GM23338 (cell line): ENCODE results near the gene TLCD3B. TPM values are rescaled to one million over a fixed set of nuclear protein-coding genes. Genes with fewer than 3 reads are reported as not detected.

Experiments
- ATAC-seq: fragments of 200-7000 bp; cut with Tn5 transposase; 3 replicates; pipeline ENCODE4 v1.9.1; 2020
- DNase-seq: peaks from one replicate; pipeline ENCODE4 v3.0.0-alpha.2; 2015; ENCODE audit warnings: low spot score
- H2AFZ ChIP-seq: fragments of 200-600 bp; sonication (generic); 2 replicates; pipeline ENCODE4 v1.8.0; 2016; ENCODE audit warnings: antibody characterized with exemption, mild to moderate bottlenecking, moderate library complexity
- H3F3A ChIP-seq: fragments of 200-600 bp; sonication (generic); replicated peaks from 2 replicates; pipeline ENCODE4 v1.8.0; 2017; ENCODE audit warnings: antibody characterized with exemption, mixed run types, low read depth
- H3K27ac ChIP-seq: fragments of 200-600 bp; sonication (generic); 2 replicates; pipeline ENCODE4 v1.6.1; 2016; ENCODE audit warnings: low read depth
- H3K27me3 ChIP-seq: fragments of 200-600 bp; sonication (generic); 2 replicates; pipeline ENCODE4 v1.8.0; 2016; ENCODE audit warnings: mild to moderate bottlenecking, mixed run types, moderate library complexity; ENCODE audit not compliant: insufficient read depth
- H3K36me3 ChIP-seq: fragments of 200-600 bp; sonication (generic); 2 replicates; pipeline ENCODE4 v1.8.0; 2016; ENCODE audit warnings: mild to moderate bottlenecking; ENCODE audit not compliant: insufficient read depth
- H3K4me1 ChIP-seq: fragments of 200-600 bp; sonication (generic); 2 replicates; pipeline ENCODE4 v1.8.0; 2016; ENCODE audit warnings: mild to moderate bottlenecking, moderate library complexity; ENCODE audit not compliant: insufficient read depth
- H3K4me2 ChIP-seq: fragments of 200-600 bp; sonication (generic); 2 replicates; pipeline ENCODE4 v1.7.1; 2017; ENCODE audit warnings: mixed run types
- H3K4me3 ChIP-seq: fragments of 200-600 bp; sonication (generic); 2 replicates; pipeline ENCODE4 v1.6.1; 2016; ENCODE audit warnings: mixed run types
- H3K79me2 ChIP-seq: fragments of 200-600 bp; sonication (generic); replicated peaks from 2 replicates; pipeline ENCODE4 v1.8.0; 2017; ENCODE audit warnings: mild to moderate bottlenecking; ENCODE audit not compliant: insufficient read depth
- H3K9me2 ChIP-seq: fragments of 200-600 bp; sonication (generic); 2 replicates; pipeline ENCODE4 v1.8.0; 2017; ENCODE audit not compliant: insufficient read depth
- H4K20me1 ChIP-seq: fragments of 200-600 bp; sonication (generic); replicated peaks from 2 replicates; pipeline ENCODE4 v1.8.0; 2017; ENCODE audit warnings: mild to moderate bottlenecking; ENCODE audit not compliant: insufficient read depth
- H3K27ac Mint-ChIP-seq: 2 replicates; pipeline ENCODE4 v1.8.0; 2020; ENCODE audit warnings: inconsistent platforms, mild to moderate bottlenecking, moderate library complexity, mixed read lengths
- H3K27me3 Mint-ChIP-seq: 3 replicates; pipeline ENCODE4 v1.8.0; 2022; ENCODE audit warnings: low read depth, mild to moderate bottlenecking, moderate library complexity, mixed read lengths, inconsistent platforms; ENCODE audit not compliant: insufficient read depth, poor library complexity
- H3K36me3 Mint-ChIP-seq: 3 replicates; pipeline ENCODE4 v1.8.0; 2021; ENCODE audit warnings: low read depth, mild to moderate bottlenecking, inconsistent platforms, moderate library complexity, mixed read lengths
- H3K4me1 Mint-ChIP-seq: 3 replicates; pipeline ENCODE4 v1.8.0; 2020; ENCODE audit warnings: mild to moderate bottlenecking, inconsistent platforms, mixed read lengths
- H3K4me3 Mint-ChIP-seq: 3 replicates; pipeline ENCODE4 v1.8.0; 2021; ENCODE audit warnings: moderate library complexity, mild to moderate bottlenecking, inconsistent platforms, mixed read lengths
- H3K9me3 Mint-ChIP-seq: 3 replicates; pipeline ENCODE4 v1.8.0; 2020; ENCODE audit warnings: moderate library complexity, mild to moderate bottlenecking, inconsistent platforms, mixed read lengths
- CTCF ChIP-seq, 2 experiments: fragments of 200-600 bp in 1 of 2; sonication (generic) in 1 of 2; conservative IDR thresholded peaks; 2 replicates each; pipeline versions ENCODE4 v1.5.1 to v1.6.1; 2016 to 2017; ENCODE audit warnings: antibody characterized with exemption in 2 of 2, low read depth in 2 of 2, mild to moderate bottlenecking in 2 of 2, moderate library complexity in 1 of 2
- ETS1 ChIP-seq: IDR thresholded peaks from 2 replicates; pipeline ENCODE4 v1.6.1; 2016; ENCODE audit warnings: antibody characterized with exemption
- EZH2 ChIP-seq: fragments of 200-600 bp; sonication (generic); IDR thresholded peaks from one replicate; pipeline ENCODE4 v1.8.0; 2017; ENCODE audit warnings: antibody characterized with exemption, mild to moderate bottlenecking, low read depth; ENCODE audit not compliant: unreplicated experiment
- EZH2phosphoT487 ChIP-seq: fragments of 200-600 bp; sonication (generic); IDR thresholded peaks from one replicate; pipeline ENCODE4 v1.8.1; 2018; ENCODE audit warnings: antibody characterized with exemption; ENCODE audit not compliant: unreplicated experiment
- JUNB ChIP-seq: IDR thresholded peaks from one replicate; pipeline ENCODE4 v1.6.1; 2016; ENCODE audit warnings: antibody characterized with exemption; ENCODE audit not compliant: unreplicated experiment
- REST ChIP-seq: IDR thresholded peaks from one replicate; pipeline ENCODE4 v1.6.1; 2018; ENCODE audit warnings: antibody characterized with exemption; ENCODE audit not compliant: unreplicated experiment
- ZNF331 ChIP-seq: fragments of 250-450 bp; sonication (Bioruptor Pico); IDR thresholded peaks from 2 replicates; pipeline ENCODE4 v1.5.0; 2020; ENCODE audit warnings: low read depth, mild to moderate bottlenecking, moderate library complexity
- polyA plus RNA-seq: library from polyadenylated mRNA; unstranded; fragments of >200 nt; fragmentation: Nextera tagmentation; extraction: Ambion mirVana; gene quantifications from 2 replicates; pipeline ENCODE4 v1.2.1, GENCODE V29; 2016
- total RNA-seq: library from RNA; depleted of rRNA; stranded (reverse); fragments of >200 nt; shearing (Covaris generic); gene quantifications from 2 replicates; pipeline ENCODE4 v1.2.3, GENCODE V29; 2014

Gene TLCD3B
- total and polyA plus RNA-seq, 2 experiments from 2014 or later: 14.2 to 37.4 TPM

GRCh38 chr16:30060836-30061554 lies 29.9 kb upstream of the TLCD3B start:
- Histone ChIP-seq H3K4me1 (peaks cover 7% of the 10 kb centered on the region; the same call in 1 of the 2 replicates), H3F3A (peaks cover 15% of the 10 kb centered on the region), H3K4me2 (no peak overlapping the region), H3K27me3 (no peaks in the 10 kb centered on the region), H2AFZ (no peak overlapping the region), H4K20me1 (0 out of 2 replicates have a peak, but pooled peaks cover under 1% of the 10 kb centered on the region), H3K27ac (no peak overlapping the region), H3K79me2 (peaks cover 4% of the 10 kb centered on the region), H3K9me2 (no peaks in the 10 kb centered on the region), H3K4me3 (no peak overlapping the region), H3K36me3 (no peaks in the 10 kb centered on the region)
- DNase-seq: no peak
- ATAC-seq: no peak
- Mint-ChIP-seq H3K27ac (no peak overlapping the region), H3K4me1 (peaks cover 13% of the 10 kb centered on the region; the same call in 2 of the 3 replicates), H3K36me3 (peaks cover under 1% of the 10 kb centered on the region; the same call in 2 of the 3 replicates), H3K4me3 (no peak overlapping the region; the same call in 2 of the 3 replicates), H3K9me3 (no peaks in the 10 kb centered on the region; the same call in 2 of the 3 replicates), H3K27me3 (peaks cover 14% of the 10 kb centered on the region)
- TF ChIP-seq REST: no peak
- TF ChIP-seq EZH2: no peak

GRCh38 chr16:30060346-30060745 lies 29.3 kb upstream of the TLCD3B start:
- Histone ChIP-seq H3K27ac (no peak overlapping the region), H3K4me2 (no peak overlapping the region), H2AFZ (no peak overlapping the region), H3K4me1 (peaks cover 7% of the 10 kb centered on the region; the same call in 1 of the 2 replicates), H4K20me1 (no peaks in the 10 kb centered on the region), H3F3A (peaks cover 17% of the 10 kb centered on the region), H3K79me2 (no peaks in the 10 kb centered on the region), H3K9me2 (no peaks in the 10 kb centered on the region), H3K27me3 (no peaks in the 10 kb centered on the region), H3K36me3 (no peaks in the 10 kb centered on the region), H3K4me3 (no peak overlapping the region)
- Mint-ChIP-seq H3K4me3 (no peak overlapping the region), H3K9me3 (no peaks in the 10 kb centered on the region; the same call in 2 of the 3 replicates), H3K27ac (no peak overlapping the region), H3K27me3 (peaks cover 14% of the 10 kb centered on the region), H3K36me3 (no peaks in the 10 kb centered on the region), H3K4me1 (peaks cover 13% of the 10 kb centered on the region; the same call in 2 of the 3 replicates)
- DNase-seq (no peak), ATAC-seq (no peak)
- TF ChIP-seq CTCF (conservative IDR thresholded peaks at IDR 0.05; ENCODE audit: low read depth in 2 of 2) (no peak), JUNB (no peak), EZH2phosphoT487 (no peak), ETS1 (no peak), ZNF331 (no peak), REST (no peak)
